Measurements from ENCODE around the gene EPB41. TPM values are rescaled to one million over a fixed set of nuclear protein-coding genes. Genes with fewer than 3 reads are reported as not detected.

Gene EPB41
- total RNA-seq, 1 experiment from 2014 or later: 41.7 TPM

- TF ChIP-seq CTCF (IDR thresholded peaks at IDR 0.05 in 2 of 3, conservative IDR thresholded peaks at IDR 0.05 in 1 of 3; ENCODE audit: borderline replicate concordance in 1 of 3, insufficient read depth in 1 of 3, low read depth in 2 of 3, low read length in 2 of 3) (no peak), ATF3 (IDR thresholded peaks at IDR 0.05) (no peak)
These were observed 49.7 kb upstream of the EPB41 start (continued) for GRCh38 chr1:28864695-28865094.

- ChIA-PET POLR2A (interaction anchor here (1.0 kb wide), 1 partner anchor 11 kb away, joined by 3 read pairs; no protein-coding TSS in a partner anchor), RAD21 (ENCODE audit: low non-redundant PET in 1 of 2, low total read pairs in 2 of 2, uncharacterized antibody in 2 of 2, unreplicated experiment in 2 of 2) (no interaction called here), CTCF (interaction anchor here (0.9 to 1.3 kb wide), 2 partner anchors 11 to 129 kb away, joined by 5 read pairs; partner anchors contain the start of gene YTHDF2)
- Histone ChIP-seq H4K20me1 (ENCODE audit: insufficient read depth) (no peaks in the 10 kb centered on the region), H3K4me3 (replicated peaks in 1 of 2; ENCODE audit: low read depth in 1 of 2, low read length in 2 of 2) (no peak overlapping the region), H3K36me3 (ENCODE audit: control insufficient read depth in 1 of 2, insufficient read depth in 2 of 2, low read length in 2 of 2) (no peaks in the 10 kb centered on the region), H3K4me1 (ENCODE audit: control insufficient read depth in 1 of 2, insufficient read depth in 2 of 2, low read length in 2 of 2) (peaks cover 0 to 4% of the 10 kb centered on the region in 2 experiments; a peak in 1 of 4 replicates), H3K9me2 (ENCODE audit: insufficient read depth) (no peaks in the 10 kb centered on the region), H3K27me3 (ENCODE audit: insufficient read depth, low read length) (no peaks in the 10 kb centered on the region), H3K9ac (ENCODE audit: low read length) (no peak overlapping the region), H3K4me2 (ENCODE audit: low read length) (no peak overlapping the region), H3K79me2 (ENCODE audit: insufficient read depth, low read length) (no peaks in the 10 kb centered on the region), H2AFZ (ENCODE audit: low read depth, low read length, poor library complexity, severe bottlenecking) (no peak overlapping the region), H3K9me3 (ENCODE audit: control insufficient read depth in 1 of 2, insufficient read depth in 1 of 2, low read depth in 1 of 2, low read length in 2 of 2) (no peaks in the 10 kb centered on the region), H3K27ac (ENCODE audit: low read depth, low read length) (no peak overlapping the region)
- TF ChIP-seq MAX (IDR thresholded peaks at IDR 0.05): no peak
- TF ChIP-seq FOSL1 (IDR thresholded peaks at IDR 0.05; ENCODE audit: low read depth): no peak
- no peak for TF ChIP-seq REST (IDR thresholded peaks at IDR 0.05; ENCODE audit: low read depth)
- TF ChIP-seq POLR2A (IDR thresholded peaks at IDR 0.05; ENCODE audit: borderline replicate concordance, extremely low read depth, insufficient read depth, insufficient read length): no peak
- no peak for TF ChIP-seq POLR2AphosphoS5 (IDR thresholded peaks at IDR 0.05; ENCODE audit: low read depth, low read length)
- BruUV-seq (replicated peaks): no TSS peak
- ATAC-seq (peak; percentile 46; the same call in 1 of the 2 replicates), DNase-seq (ENCODE audit: low read depth, low spot score) (no peak)
- intact Hi-C loops (cut with micrococcal nuclease): no loop called here
These were observed 48.2 kb upstream of the EPB41 start for GRCh38 chr1:28865997-28866650.
